GM03348 (cell line): Measurements from ENCODE around the gene LDHAL6A.
"Not testable (repeated sequence)": the region's sequence is repeated elsewhere in the genome, so short reads cannot be mapped to it uniquely, and the experiment has no call there.

Experiments
- DNase-seq: peaks from one replicate; pipeline ENCODE4 v3.0.0; 2012; ENCODE audit warnings: low spot score

The LDHAL6A gene

GRCh38 chr11:18455686-18456372, at the start of gene LDHAL6A:
TSS of gene LDHAL6A (plus strand) at chr11:18455856. CDS start at chr11:18456681, 825 bp downstream.
- no peak for DNase-seq

- DNase-seq: not testable (repeated sequence)
Observed at GRCh38 chr11:18407400-18407799, 48.3 kb upstream of the LDHAL6A start.

- no peak for DNase-seq
Observed at GRCh38 chr11:18408558-18409291, 46.9 kb upstream of the LDHAL6A start.

GRCh38 chr11:18416459-18416858, 39.2 kb upstream of the LDHAL6A start:
- no peak for DNase-seq

GRCh38 chr11:18419040-18419439, 36.6 kb upstream of the LDHAL6A start:
- DNase-seq: no peak

- no peak for DNase-seq
Observed at GRCh38 chr11:18420067-18420466, 35.6 kb upstream of the LDHAL6A start.

GRCh38 chr11:18427240-18427639, 28.4 kb upstream of the LDHAL6A start:
- DNase-seq: no peak

GRCh38 chr11:18429332-18429731, 26.3 kb upstream of the LDHAL6A start:
- no peak for DNase-seq

- no peak for DNase-seq
Observed at GRCh38 chr11:18438691-18439090, 17.0 kb upstream of the LDHAL6A start.

- no peak for DNase-seq
Observed at GRCh38 chr11:18449251-18449650, 6.4 kb upstream of the LDHAL6A start.

GRCh38 chr11:18452927-18453326, 2.7 kb upstream of the LDHAL6A start:
- DNase-seq: peak; percentile 29

- no peak for DNase-seq
Observed at GRCh38 chr11:18457450-18457849, 1.8 kb downstream of the LDHAL6A start.

- DNase-seq: no peak
Observed at GRCh38 chr11:18459634-18460033, 4.0 kb downstream of the LDHAL6A start.

- DNase-seq: no peak
Observed at GRCh38 chr11:18461909-18462308, 6.3 kb downstream of the LDHAL6A start.

GRCh38 chr11:18463439-18463838, 7.8 kb downstream of the LDHAL6A start:
- DNase-seq: no peak

- DNase-seq: no peak
Observed at GRCh38 chr11:18466402-18466801, 10.7 kb downstream of the LDHAL6A start.

- DNase-seq: no peak
Observed at GRCh38 chr11:18468059-18468458, 12.4 kb downstream of the LDHAL6A start.

GRCh38 chr11:18468961-18469360, 13.3 kb downstream of the LDHAL6A start:
- DNase-seq: no peak

- no peak for DNase-seq
Observed at GRCh38 chr11:18471995-18472394, 16.3 kb downstream of the LDHAL6A start.

GRCh38 chr11:18472587-18472986, 16.9 kb downstream of the LDHAL6A start:
- DNase-seq: no peak

GRCh38 chr11:18479063-18479462, 23.4 kb downstream of the LDHAL6A start:
- DNase-seq: no peak

GRCh38 chr11:18485913-18486528, 30.4 kb downstream of the LDHAL6A start:
- no peak for DNase-seq

GRCh38 chr11:18490319-18490718, 34.7 kb downstream of the LDHAL6A start:
- peak; percentile 24 for DNase-seq
